Tibial artery (tissue), 4 donors: ENCODE results near the gene CACNA1C.

ENCODE experiments used
- DNase-seq, 2 donors: peaks; one replicate each; pipeline ENCODE4 v3.0.0-alpha.2; 2019
- H3K27ac ChIP-seq, 2 donors: fragments of 200-600 bp; sonication (generic) in 1 of 2; 1 replicate in 1 of 2; 2 replicates in 1 of 2; pipeline ENCODE4 v1.5.1; 2018 to 2019; ENCODE audit warnings: mild to moderate bottlenecking in 1 of 2
- H3K27me3 ChIP-seq, 2 donors: fragments of 200-600 bp; sonication (generic) in 1 of 2; one replicate each; pipeline versions ENCODE4 v1.5.1 to v1.6.0; 2016 to 2019
- H3K36me3 ChIP-seq, 3 donors: fragments of 200-600 bp; sonication (generic) in 2 of 3; one replicate each; pipeline ENCODE4 v1.5.1; 2016 to 2019; ENCODE audit warnings: mild to moderate bottlenecking in 2 of 3
- H3K4me1 ChIP-seq, 4 donors: fragments of 200-600 bp; sonication (generic) in 2 of 4; 1 replicate in 3 of 4; 2 replicates in 1 of 4; pipeline ENCODE4 v1.5.1; 2016 to 2019
- H3K4me3 ChIP-seq, 2 donors: fragments of 200-600 bp; sonication (generic) in 1 of 2; 1 replicate in 1 of 2; 2 replicates in 1 of 2; pipeline ENCODE4 v1.5.1; 2018 to 2019; ENCODE audit warnings: mild to moderate bottlenecking in 2 of 2
- H3K9me3 ChIP-seq, 3 donors: fragments of 200-600 bp; sonication (generic) in 1 of 3; one replicate each; pipeline ENCODE4 v1.5.1; 2016 to 2019
- CTCF ChIP-seq, 2 experiments: fragments of 200-600 bp in 1 of 2; fragments of 450-650 bp in 1 of 2; IDR thresholded peaks; one replicate each; pipeline ENCODE4 v1.5.1; 2017 to 2019; ENCODE audit warnings: antibody characterized with exemption in 2 of 2, mild to moderate bottlenecking in 1 of 2, moderate library complexity in 1 of 2
- intact Hi-C: fragments of 100-400 bp; cut with DNase I; formaldehyde crosslinking; loops from one replicate; pipeline ENCODE4 v1.15.0; 2023; ENCODE audit warnings: low total_unique reads

CACNA1C gene

GRCh38 chr12:2300886-2301285, 248.1 kb downstream of the CACNA1C start:
- no peaks in the 10 kb centered on the region for H3K9me3 ChIP-seq
- no peak for DNase-seq
- H3K27ac ChIP-seq = peak overlapping the region; percentile 63 to 81
- H3K4me1 ChIP-seq = peaks cover 0 to 99% (median 72%) of the 10 kb centered on the region in 4 donors
- intact Hi-C loops = loop anchor here (5.0 kb wide), 1 partner anchor 81 kb away; no protein-coding TSS in a partner anchor
- TF ChIP-seq CTCF (IDR thresholded peaks at IDR 0.05) = no peak
- H3K27me3 ChIP-seq = no peaks in the 10 kb centered on the region
- H3K4me3 ChIP-seq = no peak overlapping the region
- H3K36me3 ChIP-seq = no peaks in the 10 kb centered on the region

GRCh38 chr12:2301531-2302461, 249.0 kb downstream of the CACNA1C start:
- intact Hi-C loops = loop anchor here (5.0 kb wide), 1 partner anchor 81 kb away; no protein-coding TSS in a partner anchor
- Histone ChIP-seq H3K4me3 (peak overlapping the region in 1 of 2 donors; percentile 20), H3K27me3 (no peaks in the 10 kb centered on the region), H3K27ac (peak overlapping the region; percentile 63 to 81), H3K9me3 (no peaks in the 10 kb centered on the region), H3K4me1 (peaks cover 0 to 99% (median 70%) of the 10 kb centered on the region in 4 donors), H3K36me3 (no peaks in the 10 kb centered on the region)
- no peak for TF ChIP-seq CTCF (IDR thresholded peaks at IDR 0.05)
- DNase-seq = peak; percentile 57 to 95

GRCh38 chr12:2302711-2303580, 250.2 kb downstream of the CACNA1C start:
- H3K27me3 ChIP-seq = no peaks in the 10 kb centered on the region
- TF ChIP-seq CTCF (IDR thresholded peaks at IDR 0.05) = no peak
- no peak overlapping the region for H3K4me3 ChIP-seq
- intact Hi-C loops = loop anchor here (5.0 kb wide), 1 partner anchor 79 kb away; no protein-coding TSS in a partner anchor
- peak overlapping the region; percentile 63 to 81 for H3K27ac ChIP-seq
- DNase-seq = no peak
- H3K4me1 ChIP-seq = peaks cover 0 to 99% (median 75%) of the 10 kb centered on the region in 4 donors
- no peaks in the 10 kb centered on the region for H3K36me3 ChIP-seq
- H3K9me3 ChIP-seq = no peaks in the 10 kb centered on the region

- Histone ChIP-seq H3K27ac (peak overlapping the region; percentile 63 to 81), H3K4me1 (peaks cover 0 to 86% (median 70%) of the 10 kb centered on the region in 4 donors), H3K4me3 (no peak overlapping the region), H3K9me3 (no peaks in the 10 kb centered on the region), H3K27me3 (no peaks in the 10 kb centered on the region), H3K36me3 (no peaks in the 10 kb centered on the region)
- DNase-seq = no peak
- intact Hi-C loops = loop anchor here (5.0 kb wide), 1 partner anchor 78 kb away; no protein-coding TSS in a partner anchor
- TF ChIP-seq CTCF (IDR thresholded peaks at IDR 0.05) = peak in 1 of 2 experiments; percentile 14
Observed at GRCh38 chr12:2304223-2304622, 251.4 kb downstream of the CACNA1C start.

GRCh38 chr12:2306012-2306411, 253.2 kb downstream of the CACNA1C start:
- peaks cover 0 to 75% (median 55%) of the 10 kb centered on the region in 4 donors for H3K4me1 ChIP-seq
- peak overlapping the region; percentile 49 to 81 for H3K27ac ChIP-seq
- no peaks in the 10 kb centered on the region for H3K9me3 ChIP-seq
- H3K4me3 ChIP-seq = no peak overlapping the region
- no peak for DNase-seq
- H3K36me3 ChIP-seq = no peaks in the 10 kb centered on the region
- intact Hi-C loops = no loop called here
- no peak for TF ChIP-seq CTCF (IDR thresholded peaks at IDR 0.05)
- no peaks in the 10 kb centered on the region for H3K27me3 ChIP-seq
